K562 (cell line): ENCODE measurements around the gene USP20. TPM values are rescaled to one million over a fixed set of nuclear protein-coding genes. Genes with fewer than 3 reads are reported as not detected.

Experiments used
- CBFA2T3 ChIP-seq: fragments of 450-650 bp; IDR thresholded peaks from 2 replicates; pipeline ENCODE4 v1.6.1; 2017
- CBFB ChIP-seq: sonication (generic); formaldehyde crosslinking; IDR thresholded peaks from 2 replicates; pipeline ENCODE4 v1.4.0; 2020; ENCODE audit warnings: mild to moderate bottlenecking, missing genetic modification reagents
- CREM ChIP-seq: IDR thresholded peaks from 2 replicates; pipeline ENCODE4 v1.6.1; 2014; ENCODE audit warnings: antibody characterized with exemption, low read depth
- FOXP4 ChIP-seq: sonication (generic); formaldehyde crosslinking; IDR thresholded peaks from 2 replicates; pipeline ENCODE4 v1.8.0; 2022; ENCODE audit warnings: mild to moderate bottlenecking, missing genetic modification reagents, borderline replicate concordance
- HIVEP1 ChIP-seq: fragments of 250-450 bp; sonication (Bioruptor Pico); IDR thresholded peaks from 2 replicates; pipeline ENCODE4 v1.4.0; 2020; ENCODE audit warnings: mild to moderate bottlenecking
- MBD2 ChIP-seq: sonication (generic); IDR thresholded peaks from 2 replicates; pipeline ENCODE4 v1.6.1; 2016; ENCODE audit warnings: low read depth, borderline replicate concordance
- RBM25 ChIP-seq: fragments of 200-400 bp; formaldehyde crosslinking; IDR thresholded peaks from 2 replicates; pipeline ENCODE4 v1.6.1; 2018; ENCODE audit warnings: low read length, low read depth, moderate library complexity; ENCODE audit not compliant: severe bottlenecking
- SIN3B ChIP-seq: fragments of 450-650 bp; IDR thresholded peaks from 2 replicates; pipeline ENCODE4 v1.6.1; 2017; ENCODE audit warnings: low read depth, mild to moderate bottlenecking, moderate library complexity
- SMAD4 ChIP-seq: fragments of 250-450 bp; sonication (Bioruptor Pico); conservative IDR thresholded peaks from 2 replicates; pipeline ENCODE4 v1.8.0; 2021; ENCODE audit warnings: inconsistent platforms, mild to moderate bottlenecking, moderate library complexity
- ZNF253 ChIP-seq: fragments of 250-450 bp; sonication (Bioruptor Pico); conservative IDR thresholded peaks from 2 replicates; pipeline ENCODE4 v1.6.1; 2021; ENCODE audit warnings: mild to moderate bottlenecking
- ZNF277 ChIP-seq: fragments of 250-450 bp; sonication (Bioruptor Pico); IDR thresholded peaks from 2 replicates; pipeline ENCODE4 v1.8.0; 2022; ENCODE audit warnings: inconsistent platforms, mild to moderate bottlenecking, moderate library complexity, borderline replicate concordance
- ZNF384 ChIP-seq: IDR thresholded peaks from 2 replicates; pipeline ENCODE4 v1.6.1; 2012; ENCODE audit warnings: low read depth, low read length, improper control_type of control experiment
- ZNF785 ChIP-seq: fragments of 250-450 bp; sonication (Bioruptor Pico); IDR thresholded peaks from 2 replicates; pipeline ENCODE4 v1.4.0; 2020; ENCODE audit warnings: mild to moderate bottlenecking
- ZZZ3 ChIP-seq: fragments of 450-650 bp; IDR thresholded peaks from 2 replicates; pipeline ENCODE4 v1.6.1; 2016; ENCODE audit warnings: antibody characterized with exemption, mild to moderate bottlenecking, moderate library complexity
- polyA plus RNA-seq, 8 experiments: library from polyadenylated mRNA; depleted of rRNA in 4 of 8; stranded (reverse) in 5 of 8; unstranded in 3 of 8; fragments of >200 nt; fragmentation: Nextera tagmentation in 2 of 8; fragmentation: Illumina TruSeq in 1 of 8; extraction: Ambion mirVana in 2 of 8; extraction: Trizol in 1 of 8; gene quantifications; 2 replicates each; pipeline versions ENCODE4 v1.2.1 to v1.2.3, GENCODE V29; 2011 to 2014; ENCODE audit warnings: inconsistent platforms in 1 of 8, missing spikeins in 1 of 8
- total RNA-seq, 7 experiments: library from RNA; depleted of rRNA in 6 of 7; stranded (reverse); fragments of >200 nt in 6 of 7; fragmentation: Illumina TruSeq in 2 of 7; extraction: Trizol in 2 of 7; gene quantifications; 2 replicates each; pipeline versions ENCODE4 v1.2.1 to v1.2.3, GENCODE V29; 2011 to 2021; ENCODE audit warnings: low replicate concordance in 1 of 7
- TF ChIP-seq, protein P1 (sequence below): fragments of 250-450 bp; sonication (Bioruptor Pico); IDR thresholded peaks from 2 replicates; pipeline ENCODE4 v1.5.0; 2021; ENCODE audit warnings: mild to moderate bottlenecking, borderline replicate concordance
- TF ChIP-seq, protein P2 (sequence below): sonication (generic); formaldehyde crosslinking; IDR thresholded peaks from 2 replicates; pipeline ENCODE4 v1.8.1; 2023; ENCODE audit warnings: mild to moderate bottlenecking, missing genetic modification reagents
- TF ChIP-seq, protein P3 (sequence below): fragments of 450-650 bp; IDR thresholded peaks from 2 replicates; pipeline ENCODE4 v1.6.1; 2016; ENCODE audit warnings: missing biosample characterization, missing genetic modification characterization

USP20 gene
- total and polyA plus RNA-seq, 9 of the 15 experiments (the other 6 are each of a cell fraction or from before 2014, with no cell fraction given) = 1.9 to 136 (median 49.1) TPM

GRCh38 chr9:129826759-129827158 lies 8.5 kb upstream of the USP20 start (continued):
- TF ChIP-seq CBFB (CRISPR knock-in tag) = 0 out of 2 replicates have a peak, but pooled peaks have one; percentile 65
- no peak for TF ChIP-seq MBD2
- TF ChIP-seq CBFA2T3 = no peak
- no peak for TF ChIP-seq ZNF785
- TF ChIP-seq, protein P1, sequence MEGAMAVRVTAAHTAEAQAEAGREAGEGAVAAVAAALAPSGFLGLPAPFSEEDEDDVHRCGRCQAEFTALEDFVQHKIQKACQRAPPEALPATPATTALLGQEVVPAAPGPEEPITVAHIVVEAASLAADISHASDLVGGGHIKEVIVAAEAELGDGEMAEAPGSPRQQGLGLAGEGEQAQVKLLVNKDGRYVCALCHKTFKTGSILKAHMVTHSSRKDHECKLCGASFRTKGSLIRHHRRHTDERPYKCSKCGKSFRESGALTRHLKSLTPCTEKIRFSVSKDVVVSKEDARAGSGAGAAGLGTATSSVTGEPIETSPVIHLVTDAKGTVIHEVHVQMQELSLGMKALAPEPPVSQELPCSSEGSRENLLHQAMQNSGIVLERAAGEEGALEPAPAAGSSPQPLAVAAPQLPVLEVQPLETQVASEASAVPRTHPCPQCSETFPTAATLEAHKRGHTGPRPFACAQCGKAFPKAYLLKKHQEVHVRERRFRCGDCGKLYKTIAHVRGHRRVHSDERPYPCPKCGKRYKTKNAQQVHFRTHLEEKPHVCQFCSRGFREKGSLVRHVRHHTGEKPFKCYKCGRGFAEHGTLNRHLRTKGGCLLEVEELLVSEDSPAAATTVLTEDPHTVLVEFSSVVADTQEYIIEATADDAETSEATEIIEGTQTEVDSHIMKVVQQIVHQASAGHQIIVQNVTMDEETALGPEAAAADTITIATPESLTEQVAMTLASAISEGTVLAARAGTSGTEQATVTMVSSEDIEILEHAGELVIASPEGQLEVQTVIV (CRISPR knock-in tag) = no peak
- TF ChIP-seq, protein P2, sequence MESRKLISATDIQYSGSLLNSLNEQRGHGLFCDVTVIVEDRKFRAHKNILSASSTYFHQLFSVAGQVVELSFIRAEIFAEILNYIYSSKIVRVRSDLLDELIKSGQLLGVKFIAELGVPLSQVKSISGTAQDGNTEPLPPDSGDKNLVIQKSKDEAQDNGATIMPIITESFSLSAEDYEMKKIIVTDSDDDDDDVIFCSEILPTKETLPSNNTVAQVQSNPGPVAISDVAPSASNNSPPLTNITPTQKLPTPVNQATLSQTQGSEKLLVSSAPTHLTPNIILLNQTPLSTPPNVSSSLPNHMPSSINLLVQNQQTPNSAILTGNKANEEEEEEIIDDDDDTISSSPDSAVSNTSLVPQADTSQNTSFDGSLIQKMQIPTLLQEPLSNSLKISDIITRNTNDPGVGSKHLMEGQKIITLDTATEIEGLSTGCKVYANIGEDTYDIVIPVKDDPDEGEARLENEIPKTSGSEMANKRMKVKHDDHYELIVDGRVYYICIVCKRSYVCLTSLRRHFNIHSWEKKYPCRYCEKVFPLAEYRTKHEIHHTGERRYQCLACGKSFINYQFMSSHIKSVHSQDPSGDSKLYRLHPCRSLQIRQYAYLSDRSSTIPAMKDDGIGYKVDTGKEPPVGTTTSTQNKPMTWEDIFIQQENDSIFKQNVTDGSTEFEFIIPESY (CRISPR knock-in tag) = no peak
- TF ChIP-seq CREM = no peak
- peak; percentile 98 for TF ChIP-seq RBM25
- no peak for TF ChIP-seq ZZZ3
- no peak for TF ChIP-seq SIN3B
- TF ChIP-seq, protein P3, sequence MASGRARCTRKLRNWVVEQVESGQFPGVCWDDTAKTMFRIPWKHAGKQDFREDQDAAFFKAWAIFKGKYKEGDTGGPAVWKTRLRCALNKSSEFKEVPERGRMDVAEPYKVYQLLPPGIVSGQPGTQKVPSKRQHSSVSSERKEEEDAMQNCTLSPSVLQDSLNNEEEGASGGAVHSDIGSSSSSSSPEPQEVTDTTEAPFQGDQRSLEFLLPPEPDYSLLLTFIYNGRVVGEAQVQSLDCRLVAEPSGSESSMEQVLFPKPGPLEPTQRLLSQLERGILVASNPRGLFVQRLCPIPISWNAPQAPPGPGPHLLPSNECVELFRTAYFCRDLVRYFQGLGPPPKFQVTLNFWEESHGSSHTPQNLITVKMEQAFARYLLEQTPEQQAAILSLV (tag) = no peak
- no peak for TF ChIP-seq ZNF277
- TF ChIP-seq SMAD4 (CRISPR knock-in tag) = no peak; the same call in 1 of the 2 replicates
- 0 out of 2 replicates have a peak, but pooled peaks have one; percentile 19 for TF ChIP-seq FOXP4 (CRISPR knock-in tag)
- TF ChIP-seq ZNF384 = no peak
- no peak for TF ChIP-seq HIVEP1 (CRISPR knock-in tag)
- no peak for TF ChIP-seq ZNF253 (CRISPR knock-in tag)
